Measurements from ENCODE around the gene MTA2.

MTA2 gene

DNA sequence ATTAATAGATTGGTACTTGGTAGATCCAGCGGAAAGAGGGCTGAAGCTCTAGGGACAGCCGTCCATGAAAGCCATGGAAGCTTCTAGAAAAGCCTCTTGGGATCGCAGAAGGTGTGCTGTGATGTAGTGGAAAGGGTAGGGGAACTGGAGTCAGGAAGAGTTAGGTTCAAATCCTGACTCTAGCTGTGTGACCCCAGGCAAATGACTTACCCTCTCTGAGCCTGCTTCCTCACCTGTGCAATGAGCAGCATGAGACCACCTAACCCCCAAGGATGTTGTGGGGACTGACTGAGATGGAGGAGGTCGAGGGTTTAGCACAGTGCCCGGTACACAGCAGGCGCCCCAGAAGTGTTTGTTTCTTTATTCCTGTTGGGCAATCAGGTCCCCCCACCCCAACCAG lies 8.7 kb upstream of the MTA2 start:
- H3K4me1 ChIP-seq (ENCODE audit: insufficient read depth, poor library complexity, severe bottlenecking): peaks cover 4% of the 10 kb centered on the region
- no peak for ATAC-seq (ENCODE audit: low read depth)
- no peaks in the 10 kb centered on the region for H3K9me3 ChIP-seq (ENCODE audit: severe bottlenecking)
- peaks cover 24% of the 10 kb centered on the region for H3K36me3 ChIP-seq (ENCODE audit: low read depth)
- DNase-seq (ENCODE audit: low spot score): no peak
- TF ChIP-seq, protein P1, sequence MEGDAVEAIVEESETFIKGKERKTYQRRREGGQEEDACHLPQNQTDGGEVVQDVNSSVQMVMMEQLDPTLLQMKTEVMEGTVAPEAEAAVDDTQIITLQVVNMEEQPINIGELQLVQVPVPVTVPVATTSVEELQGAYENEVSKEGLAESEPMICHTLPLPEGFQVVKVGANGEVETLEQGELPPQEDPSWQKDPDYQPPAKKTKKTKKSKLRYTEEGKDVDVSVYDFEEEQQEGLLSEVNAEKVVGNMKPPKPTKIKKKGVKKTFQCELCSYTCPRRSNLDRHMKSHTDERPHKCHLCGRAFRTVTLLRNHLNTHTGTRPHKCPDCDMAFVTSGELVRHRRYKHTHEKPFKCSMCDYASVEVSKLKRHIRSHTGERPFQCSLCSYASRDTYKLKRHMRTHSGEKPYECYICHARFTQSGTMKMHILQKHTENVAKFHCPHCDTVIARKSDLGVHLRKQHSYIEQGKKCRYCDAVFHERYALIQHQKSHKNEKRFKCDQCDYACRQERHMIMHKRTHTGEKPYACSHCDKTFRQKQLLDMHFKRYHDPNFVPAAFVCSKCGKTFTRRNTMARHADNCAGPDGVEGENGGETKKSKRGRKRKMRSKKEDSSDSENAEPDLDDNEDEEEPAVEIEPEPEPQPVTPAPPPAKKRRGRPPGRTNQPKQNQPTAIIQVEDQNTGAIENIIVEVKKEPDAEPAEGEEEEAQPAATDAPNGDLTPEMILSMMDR (IDR thresholded peaks at IDR 0.05; ENCODE audit: poor library complexity, severe bottlenecking): no peak
- no peak overlapping the region for H3K4me3 ChIP-seq (ENCODE audit: severe bottlenecking)
- H3K27ac ChIP-seq (ENCODE audit: poor library complexity, severe bottlenecking): no peak overlapping the region
- H3K27me3 ChIP-seq (ENCODE audit: insufficient read depth, poor library complexity, severe bottlenecking): no peaks in the 10 kb centered on the region

DNA sequence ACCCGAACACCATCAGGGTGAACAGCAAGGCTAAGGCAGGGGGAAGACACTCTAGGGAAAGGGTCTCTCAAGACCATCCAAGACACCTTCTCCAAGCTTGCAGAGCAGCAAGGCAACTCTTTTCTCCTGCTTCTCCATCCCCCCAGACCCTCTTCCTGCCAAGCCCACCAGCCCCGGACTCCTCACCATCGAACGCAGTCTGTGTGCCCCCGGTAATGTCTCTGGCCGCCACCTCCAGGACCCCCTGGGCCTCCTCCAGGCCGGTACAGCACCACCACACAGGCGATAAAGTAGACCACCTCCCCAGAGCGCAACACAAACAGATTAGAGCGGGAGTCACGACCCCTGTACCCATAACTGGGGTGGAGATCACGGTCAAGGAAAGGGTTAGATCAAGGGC lies 7.1 kb upstream of the MTA2 start:
- Histone ChIP-seq H3K4me1 (ENCODE audit: insufficient read depth, poor library complexity, severe bottlenecking) (no peaks in the 10 kb centered on the region), H3K36me3 (ENCODE audit: low read depth) (peaks cover 28% of the 10 kb centered on the region)
- ATAC-seq (ENCODE audit: low read depth): no peak

DNA sequence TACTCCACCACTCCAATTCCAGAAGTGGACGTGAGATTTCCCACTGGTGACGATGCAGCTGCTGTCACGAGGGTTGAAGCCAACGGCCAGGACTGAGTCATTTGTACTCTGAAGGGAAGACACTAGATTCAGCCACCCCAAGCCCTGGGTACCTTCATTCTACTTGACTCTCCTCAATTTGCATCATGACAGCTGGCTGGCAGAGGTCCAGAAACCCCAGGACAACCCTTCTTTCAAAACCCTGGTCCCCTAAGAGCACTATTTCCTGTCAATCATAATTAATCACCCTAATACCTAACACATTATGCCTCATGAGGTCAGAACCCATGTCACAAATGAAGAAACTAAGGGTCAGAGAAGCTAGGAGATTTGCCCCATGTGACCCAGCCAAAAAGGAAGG lies 6.0 kb upstream of the MTA2 start:
- no peaks in the 10 kb centered on the region for H3K9me3 ChIP-seq (ENCODE audit: severe bottlenecking)
- ATAC-seq (ENCODE audit: low read depth) (no peak), DNase-seq (ENCODE audit: low spot score) (no peak)
- no peak overlapping the region for H3K4me3 ChIP-seq (ENCODE audit: severe bottlenecking)
- TF ChIP-seq, protein P1 (IDR thresholded peaks at IDR 0.05; ENCODE audit: poor library complexity, severe bottlenecking): no peak
- no peaks in the 10 kb centered on the region for H3K27me3 ChIP-seq (ENCODE audit: insufficient read depth, poor library complexity, severe bottlenecking)
- H3K27ac ChIP-seq (ENCODE audit: poor library complexity, severe bottlenecking): no peak overlapping the region
- no peaks in the 10 kb centered on the region for H3K4me1 ChIP-seq (ENCODE audit: insufficient read depth, poor library complexity, severe bottlenecking)
- peaks cover 28% of the 10 kb centered on the region for H3K36me3 ChIP-seq (ENCODE audit: low read depth)

More for the DNA sequence above, 7.1 kb upstream of the MTA2 start:
- no peaks in the 10 kb centered on the region for H3K9me3 ChIP-seq (ENCODE audit: severe bottlenecking)
- no peak overlapping the region for H3K27ac ChIP-seq (ENCODE audit: poor library complexity, severe bottlenecking)
- TF ChIP-seq, protein P1 (IDR thresholded peaks at IDR 0.05; ENCODE audit: poor library complexity, severe bottlenecking): no peak
- H3K27me3 ChIP-seq (ENCODE audit: insufficient read depth, poor library complexity, severe bottlenecking): no peaks in the 10 kb centered on the region
- no peak for DNase-seq (ENCODE audit: low spot score)
- no peak overlapping the region for H3K4me3 ChIP-seq (ENCODE audit: severe bottlenecking)

DNA sequence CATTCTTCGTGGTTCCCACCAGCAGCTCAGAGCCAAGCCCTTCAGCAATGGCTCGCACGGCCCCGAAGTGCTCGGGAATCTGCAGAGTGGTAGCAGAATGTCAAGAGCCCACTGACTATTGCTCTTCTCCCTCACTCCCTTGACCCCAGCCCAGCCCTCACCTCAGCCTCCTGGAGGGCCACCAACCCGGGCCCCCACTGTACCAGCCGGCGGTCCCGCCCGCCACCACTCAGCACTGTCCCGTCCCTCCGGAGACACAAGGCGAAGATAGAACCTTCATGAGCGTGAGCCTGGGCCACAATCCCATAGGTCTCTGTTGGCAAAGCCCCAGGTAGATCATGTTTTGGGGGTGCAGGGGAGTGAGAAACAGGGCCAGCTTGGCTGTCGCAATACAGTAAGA lies 4.2 kb upstream of the MTA2 start:
- Histone ChIP-seq H3K4me3 (ENCODE audit: severe bottlenecking) (no peak overlapping the region), H3K36me3 (ENCODE audit: low read depth) (peaks cover 27% of the 10 kb centered on the region), H3K9me3 (ENCODE audit: severe bottlenecking) (no peaks in the 10 kb centered on the region), H3K27ac (ENCODE audit: poor library complexity, severe bottlenecking) (no peak overlapping the region), H3K4me1 (ENCODE audit: insufficient read depth, poor library complexity, severe bottlenecking) (no peaks in the 10 kb centered on the region), H3K27me3 (ENCODE audit: insufficient read depth, poor library complexity, severe bottlenecking) (no peaks in the 10 kb centered on the region)
- no peak for DNase-seq (ENCODE audit: low spot score)
- ATAC-seq (ENCODE audit: low read depth): no peak
- TF ChIP-seq, protein P1 (IDR thresholded peaks at IDR 0.05; ENCODE audit: poor library complexity, severe bottlenecking): no peak

DNA sequence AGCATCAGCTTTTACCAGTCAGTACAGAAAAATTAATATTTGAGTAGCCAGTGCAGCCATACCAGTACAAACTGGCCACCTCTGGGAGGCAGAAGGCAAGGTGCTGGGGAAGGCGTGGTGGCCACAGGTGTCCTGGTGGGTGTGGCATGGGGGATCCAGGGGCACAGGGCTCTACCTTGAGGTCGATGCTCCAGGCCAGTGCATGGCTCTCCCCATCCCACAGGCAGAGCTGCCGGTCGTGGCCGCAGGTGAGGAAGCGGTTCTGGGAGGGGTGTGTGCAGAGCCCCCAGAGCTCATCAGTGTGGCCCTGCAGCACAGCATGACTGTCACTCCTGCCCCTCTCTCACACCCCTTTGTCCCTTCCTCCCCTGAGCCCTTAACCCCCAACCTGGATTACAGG lies 3.8 kb upstream of the MTA2 start:
- DNase-seq (ENCODE audit: low spot score) (no peak), ATAC-seq (ENCODE audit: low read depth) (no peak)
- no peaks in the 10 kb centered on the region for H3K4me1 ChIP-seq (ENCODE audit: insufficient read depth, poor library complexity, severe bottlenecking)
- no peaks in the 10 kb centered on the region for H3K9me3 ChIP-seq (ENCODE audit: severe bottlenecking)
- no peaks in the 10 kb centered on the region for H3K27me3 ChIP-seq (ENCODE audit: insufficient read depth, poor library complexity, severe bottlenecking)
- no peak overlapping the region for H3K4me3 ChIP-seq (ENCODE audit: severe bottlenecking)
- H3K27ac ChIP-seq (ENCODE audit: poor library complexity, severe bottlenecking): no peak overlapping the region
- TF ChIP-seq, protein P1 (IDR thresholded peaks at IDR 0.05; ENCODE audit: poor library complexity, severe bottlenecking): no peak
- H3K36me3 ChIP-seq (ENCODE audit: low read depth): peaks cover 25% of the 10 kb centered on the region
